Measurements from ENCODE around the gene TGFB1I1.

Gene TGFB1I1

DNA sequence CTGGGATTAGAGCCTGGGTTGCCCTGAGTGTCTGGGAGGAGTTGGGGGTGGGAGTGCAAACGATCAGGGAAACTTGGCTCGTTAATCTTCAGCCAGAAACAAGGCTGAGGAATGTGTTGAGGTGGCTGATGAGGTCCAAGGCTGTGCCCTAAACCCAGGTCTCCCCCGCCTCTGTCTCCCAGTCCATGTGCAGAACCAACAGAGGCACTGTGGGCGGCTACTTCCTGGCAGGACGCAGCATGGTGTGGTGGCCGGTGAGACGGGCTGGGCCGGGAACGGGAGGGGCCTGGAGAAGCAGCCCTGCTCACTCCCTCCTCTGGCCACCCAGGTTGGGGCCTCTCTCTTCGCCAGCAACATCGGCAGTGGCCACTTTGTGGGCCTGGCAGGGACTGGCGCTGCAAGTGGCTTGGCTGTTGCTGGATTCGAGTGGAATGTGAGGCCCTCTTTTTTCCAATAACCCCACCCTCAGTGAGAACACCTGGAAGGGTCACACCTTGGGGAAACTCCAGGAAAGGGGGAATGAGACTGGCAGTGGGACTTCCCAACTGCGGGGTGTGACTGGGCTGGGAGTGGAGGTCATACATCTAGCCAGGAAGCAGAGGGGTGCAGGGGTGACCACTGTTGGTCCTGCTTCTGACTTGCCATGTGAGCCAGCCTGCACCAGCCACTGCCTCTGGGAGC, 12.7 kb downstream of the TGFB1I1 start:
- TF ChIP-seq, protein P1, sequence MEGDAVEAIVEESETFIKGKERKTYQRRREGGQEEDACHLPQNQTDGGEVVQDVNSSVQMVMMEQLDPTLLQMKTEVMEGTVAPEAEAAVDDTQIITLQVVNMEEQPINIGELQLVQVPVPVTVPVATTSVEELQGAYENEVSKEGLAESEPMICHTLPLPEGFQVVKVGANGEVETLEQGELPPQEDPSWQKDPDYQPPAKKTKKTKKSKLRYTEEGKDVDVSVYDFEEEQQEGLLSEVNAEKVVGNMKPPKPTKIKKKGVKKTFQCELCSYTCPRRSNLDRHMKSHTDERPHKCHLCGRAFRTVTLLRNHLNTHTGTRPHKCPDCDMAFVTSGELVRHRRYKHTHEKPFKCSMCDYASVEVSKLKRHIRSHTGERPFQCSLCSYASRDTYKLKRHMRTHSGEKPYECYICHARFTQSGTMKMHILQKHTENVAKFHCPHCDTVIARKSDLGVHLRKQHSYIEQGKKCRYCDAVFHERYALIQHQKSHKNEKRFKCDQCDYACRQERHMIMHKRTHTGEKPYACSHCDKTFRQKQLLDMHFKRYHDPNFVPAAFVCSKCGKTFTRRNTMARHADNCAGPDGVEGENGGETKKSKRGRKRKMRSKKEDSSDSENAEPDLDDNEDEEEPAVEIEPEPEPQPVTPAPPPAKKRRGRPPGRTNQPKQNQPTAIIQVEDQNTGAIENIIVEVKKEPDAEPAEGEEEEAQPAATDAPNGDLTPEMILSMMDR (IDR thresholded peaks at IDR 0.05) = no peak

DNA sequence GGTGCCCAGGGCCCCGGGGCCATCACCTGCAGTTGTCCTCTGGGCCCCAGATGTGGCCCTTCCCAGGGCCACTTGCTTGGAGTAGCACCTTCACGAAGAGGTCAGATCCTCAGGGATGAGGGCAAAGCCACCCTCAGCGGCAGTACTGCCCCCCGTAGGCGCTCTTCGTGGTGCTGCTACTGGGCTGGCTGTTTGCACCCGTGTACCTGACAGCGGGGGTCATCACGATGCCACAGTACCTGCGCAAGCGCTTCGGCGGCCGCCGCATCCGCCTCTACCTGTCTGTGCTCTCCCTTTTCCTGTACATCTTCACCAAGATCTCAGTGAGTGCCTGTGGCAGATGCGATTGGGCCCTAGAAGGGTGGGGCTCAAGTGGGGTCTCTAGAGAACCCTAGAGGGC, 13.6 kb downstream of the TGFB1I1 start:
- TF ChIP-seq, protein P1 (IDR thresholded peaks at IDR 0.05) = no peak

DNA sequence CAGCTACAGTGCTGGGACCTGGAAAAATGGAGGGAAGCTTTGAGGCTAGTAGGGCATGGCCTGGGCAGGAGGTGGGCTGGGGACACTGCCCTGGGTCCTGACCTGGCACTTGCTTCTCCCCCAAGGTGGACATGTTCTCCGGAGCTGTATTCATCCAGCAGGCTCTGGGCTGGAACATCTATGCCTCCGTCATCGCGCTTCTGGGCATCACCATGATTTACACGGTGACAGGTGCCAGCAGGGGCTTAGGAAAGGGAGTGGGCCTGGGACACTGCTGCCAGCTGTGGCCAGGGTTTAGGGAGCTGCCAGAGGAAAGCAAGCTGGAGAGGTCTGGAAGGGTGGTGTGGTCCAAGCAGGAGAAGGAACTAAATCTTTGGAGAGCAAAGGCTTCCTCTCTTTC, 14.1 kb downstream of the TGFB1I1 start:
- TF ChIP-seq, protein P1 (IDR thresholded peaks at IDR 0.05) = no peak

DNA sequence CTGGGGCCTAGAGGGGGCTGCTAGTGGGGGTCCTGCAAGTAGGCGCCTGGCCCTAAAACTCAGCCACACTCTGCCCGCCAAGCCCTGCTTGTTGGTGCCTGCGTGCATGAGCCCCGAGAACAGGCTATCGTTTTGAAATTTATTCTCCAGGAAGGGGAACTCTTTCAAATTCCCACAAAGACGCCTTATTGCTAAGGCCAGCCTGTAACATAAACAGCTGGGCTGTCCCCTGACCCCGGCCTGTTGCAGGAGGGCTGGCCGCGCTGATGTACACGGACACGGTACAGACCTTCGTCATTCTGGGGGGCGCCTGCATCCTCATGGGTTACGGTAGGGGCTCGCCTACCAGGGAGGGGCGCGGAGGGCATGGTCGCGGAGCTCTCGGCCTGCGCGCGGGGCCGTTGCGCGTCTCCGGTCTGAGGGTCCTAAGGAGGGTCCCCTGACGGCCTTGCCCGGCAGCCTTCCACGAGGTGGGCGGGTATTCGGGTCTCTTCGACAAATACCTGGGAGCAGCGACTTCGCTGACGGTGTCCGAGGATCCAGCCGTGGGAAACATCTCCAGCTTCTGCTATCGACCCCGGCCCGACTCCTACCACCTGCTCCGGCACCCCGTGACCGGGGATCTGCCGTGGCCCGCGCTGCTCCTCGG, 15.2 kb downstream of the TGFB1I1 start:
- TF ChIP-seq, protein P1 (IDR thresholded peaks at IDR 0.05) = no peak

DNA sequence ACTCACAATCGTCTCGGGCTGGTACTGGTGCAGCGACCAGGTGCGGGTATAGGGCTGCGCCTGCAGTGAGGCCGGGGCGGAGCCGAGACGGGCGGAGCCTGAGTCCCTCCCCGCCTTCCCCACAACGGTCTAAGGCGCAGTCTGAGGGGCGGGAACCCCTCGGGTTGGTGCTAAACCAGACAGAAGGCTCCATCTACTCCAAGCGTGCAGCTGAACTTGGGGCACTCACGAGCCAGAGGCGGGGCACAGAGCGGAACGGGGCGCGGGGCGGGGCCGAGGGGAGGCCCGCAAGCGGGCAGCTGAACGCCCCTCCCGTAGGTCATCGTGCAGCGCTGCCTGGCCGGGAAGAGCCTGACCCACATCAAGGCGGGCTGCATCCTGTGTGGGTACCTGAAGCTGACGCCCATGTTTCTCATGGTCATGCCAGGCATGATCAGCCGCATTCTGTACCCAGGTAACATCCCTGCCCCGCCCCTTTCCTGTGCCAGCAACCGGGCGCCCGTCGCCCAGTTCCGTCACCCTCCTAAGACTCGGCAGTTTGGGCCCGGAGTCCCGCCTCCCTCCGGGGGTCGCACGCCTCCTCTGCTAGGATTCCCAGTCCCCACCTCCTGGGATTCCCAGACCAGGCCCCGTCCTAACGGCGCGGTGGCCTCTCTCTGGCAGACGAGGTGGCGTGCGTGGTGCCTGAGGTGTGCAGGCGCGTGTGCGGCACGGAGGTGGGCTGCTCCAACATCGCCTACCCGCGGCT, 15.9 kb downstream of the TGFB1I1 start:
- TF ChIP-seq, protein P1 (IDR thresholded peaks at IDR 0.05) = no peak

DNA sequence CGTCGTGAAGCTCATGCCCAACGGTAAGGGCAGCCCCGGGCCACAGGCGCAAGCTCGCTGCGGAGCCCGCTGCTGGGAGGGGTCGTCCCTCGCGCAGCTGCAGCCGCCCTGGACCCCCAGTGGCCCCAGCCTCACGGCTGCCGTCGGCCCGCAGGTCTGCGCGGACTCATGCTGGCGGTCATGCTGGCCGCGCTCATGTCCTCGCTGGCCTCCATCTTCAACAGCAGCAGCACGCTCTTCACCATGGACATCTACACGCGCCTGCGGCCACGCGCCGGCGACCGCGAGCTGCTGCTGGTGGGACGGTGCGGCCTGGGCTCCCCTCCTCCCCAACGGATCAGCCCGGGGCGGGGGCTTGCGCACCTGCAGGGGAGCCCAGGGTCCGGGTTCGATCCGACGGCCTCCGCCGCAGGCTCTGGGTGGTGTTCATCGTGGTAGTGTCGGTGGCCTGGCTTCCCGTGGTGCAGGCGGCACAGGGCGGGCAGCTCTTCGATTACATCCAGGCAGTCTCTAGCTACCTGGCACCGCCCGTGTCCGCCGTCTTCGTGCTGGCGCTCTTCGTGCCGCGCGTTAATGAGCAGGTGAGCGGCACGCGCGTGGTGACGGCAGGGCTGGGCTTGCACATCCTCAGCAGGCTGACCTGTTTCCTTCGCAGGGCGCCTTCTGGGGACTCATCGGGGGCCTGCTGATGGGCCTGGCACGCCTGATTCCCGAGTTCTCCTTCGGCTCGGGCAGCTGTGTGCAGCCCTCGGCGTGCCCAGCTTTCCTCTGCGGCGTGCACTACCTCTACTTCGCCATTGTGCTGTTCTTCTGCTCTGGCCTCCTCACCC, 16.7 kb downstream of the TGFB1I1 start:
- TF ChIP-seq, protein P1 (IDR thresholded peaks at IDR 0.05) = no peak

DNA sequence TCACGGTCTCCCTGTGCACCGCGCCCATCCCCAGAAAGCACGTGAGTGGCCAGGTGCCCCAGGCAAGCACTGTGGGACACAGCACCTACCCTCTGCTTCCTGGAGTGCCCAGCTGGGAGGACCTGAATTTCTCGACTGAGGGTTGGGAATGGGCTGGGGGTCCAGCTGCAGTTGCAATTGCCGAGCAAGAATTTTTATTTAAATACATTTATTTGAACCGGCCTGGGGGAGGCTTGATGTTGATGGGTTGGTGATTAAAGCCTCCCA, 17.3 kb downstream of the TGFB1I1 start:
- TF ChIP-seq, protein P1 (IDR thresholded peaks at IDR 0.05) = no peak

Data from LNCAP (cell line).